ENCODE data around the gene PRSS8.
"Not testable (repeated sequence)": the region's sequence is repeated elsewhere in the genome, so short reads cannot be mapped to it uniquely, and the experiment has no call there.

The PRSS8 gene

GRCh38 chr16:31144418-31144817 lies 8.9 kb upstream of the PRSS8 start:
- not testable (repeated sequence) for DNase-seq (ENCODE audit: low read depth)

GRCh38 chr16:31143694-31144148 lies 8.2 kb upstream of the PRSS8 start:
- DNase-seq (ENCODE audit: low read depth) = no peak

DNA sequence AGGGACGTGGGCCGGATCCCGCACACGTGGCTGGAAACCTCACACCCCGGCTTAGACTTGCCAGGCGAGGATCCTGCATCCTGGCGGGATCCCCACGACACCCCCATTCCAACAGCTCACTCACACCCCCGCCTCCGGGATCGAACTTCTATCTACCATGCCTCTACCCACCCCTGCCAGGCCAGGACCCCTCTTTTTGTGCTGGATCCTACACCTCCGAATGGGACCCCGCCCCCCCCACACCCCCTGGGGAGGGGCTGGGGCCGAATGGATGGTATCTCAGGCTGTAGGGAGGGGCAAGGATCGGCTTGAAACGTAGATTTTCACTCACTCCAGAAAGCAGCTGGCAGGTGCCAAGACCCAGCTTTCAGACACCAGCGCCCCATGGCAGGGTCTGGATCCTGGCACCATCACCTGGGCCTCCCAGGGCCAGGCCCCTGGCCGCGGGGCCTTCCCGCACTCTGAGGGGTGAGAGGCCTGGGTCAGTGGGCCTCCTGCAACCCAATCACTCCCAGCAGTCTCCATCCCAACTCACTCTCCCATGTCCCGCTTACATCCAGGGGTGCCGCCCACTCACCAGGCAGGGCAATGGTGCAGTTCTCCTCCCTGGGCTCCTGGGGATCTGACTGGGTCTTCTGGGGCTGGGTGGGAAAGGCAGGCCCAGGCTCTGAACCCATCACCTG lies 7.6 kb upstream of the PRSS8 start:
- DNase-seq (ENCODE audit: low read depth) = no peak

DNA sequence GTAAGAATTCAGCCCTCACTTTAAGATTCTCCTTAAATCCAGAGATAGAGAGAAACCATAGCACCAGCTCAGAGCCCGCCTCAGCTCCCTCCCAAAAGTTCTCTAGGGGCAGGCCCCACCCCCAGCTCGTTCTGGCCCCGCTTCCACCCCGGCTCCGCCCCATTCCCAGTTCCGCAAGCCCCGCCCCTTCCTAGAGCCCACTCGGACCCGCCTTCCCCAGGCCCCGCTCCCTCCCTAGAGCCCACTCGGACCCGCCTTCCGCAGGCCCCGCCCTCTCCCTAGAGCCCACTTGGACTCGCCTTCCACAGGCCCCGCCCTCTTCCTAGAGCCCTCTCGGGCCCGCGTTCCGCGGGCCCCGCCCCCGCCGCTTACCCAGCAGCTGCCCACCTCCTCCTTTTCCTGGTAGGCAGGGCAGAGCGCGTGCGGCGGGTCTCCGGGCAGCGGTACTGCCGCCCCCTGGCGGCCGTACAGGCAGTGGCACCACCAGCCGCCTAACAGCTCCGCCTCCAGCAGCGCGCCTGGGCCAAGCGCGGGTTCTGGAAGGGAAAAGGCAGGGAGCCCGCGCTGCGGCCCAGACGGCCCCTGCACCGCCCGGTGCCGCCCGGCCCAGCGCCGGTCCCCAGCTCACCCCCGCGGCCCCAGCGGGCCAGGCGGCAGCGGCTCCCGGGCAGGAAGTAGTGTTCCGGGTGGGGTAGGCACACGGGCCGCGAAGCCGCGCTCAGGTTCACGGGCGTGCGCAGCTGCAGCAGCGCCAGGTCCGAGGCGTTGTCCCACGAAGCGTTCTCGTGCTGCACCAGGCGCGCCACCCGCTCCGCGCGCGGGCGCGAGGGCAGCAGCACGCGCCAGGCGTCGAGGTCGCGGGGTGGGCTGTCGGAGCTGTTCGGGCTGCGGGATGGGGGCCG lies 6.8 kb upstream of the PRSS8 start:
- peak; percentile 99 for DNase-seq (ENCODE audit: low read depth)

DNA sequence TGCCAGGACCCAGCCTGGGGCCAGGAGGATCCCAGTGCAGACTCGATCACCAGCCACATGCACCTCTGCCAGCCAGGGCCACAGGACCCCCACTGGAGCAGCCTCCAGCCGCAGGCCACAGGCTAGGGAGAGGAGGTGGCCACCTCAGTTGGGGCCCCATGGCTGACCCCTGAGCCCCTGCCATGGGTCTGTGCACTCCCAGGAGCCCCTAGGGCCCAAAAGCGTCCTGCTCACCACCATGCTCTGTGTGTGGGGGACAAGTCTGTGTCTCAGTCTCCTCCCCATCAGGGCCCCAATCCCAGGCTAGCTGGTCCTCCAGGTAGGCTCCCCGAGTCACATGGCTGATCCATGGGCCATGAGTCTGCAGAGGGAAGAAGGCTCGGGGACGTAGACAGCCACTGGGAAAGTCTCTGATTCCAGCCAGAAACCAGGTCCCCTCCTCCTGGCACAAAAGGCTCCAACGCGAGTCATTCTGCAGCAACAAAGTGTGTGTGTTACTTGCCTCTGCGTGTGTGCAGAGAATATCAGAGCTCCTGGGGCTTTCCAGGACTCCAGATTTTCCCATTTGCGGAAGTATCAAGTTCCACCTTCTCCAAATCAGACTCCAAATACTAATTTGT lies 6.1 kb upstream of the PRSS8 start:
- no peak for DNase-seq (ENCODE audit: low read depth)

- not testable (repeated sequence) for DNase-seq (ENCODE audit: low read depth)
Observed at GRCh38 chr16:31141071-31141469, 5.5 kb upstream of the PRSS8 start.

GRCh38 chr16:31138621-31139578 lies 3.4 kb upstream of the PRSS8 start:
- DNase-seq (ENCODE audit: low read depth) = no peak

- not testable (repeated sequence) for DNase-seq (ENCODE audit: low read depth)
Observed at GRCh38 chr16:31136822-31137499, 1.4 kb upstream of the PRSS8 start.

GRCh38 chr16:31136287-31136662 lies 748 bp upstream of the PRSS8 start:
- DNase-seq (ENCODE audit: low read depth) = no peak

DNA sequence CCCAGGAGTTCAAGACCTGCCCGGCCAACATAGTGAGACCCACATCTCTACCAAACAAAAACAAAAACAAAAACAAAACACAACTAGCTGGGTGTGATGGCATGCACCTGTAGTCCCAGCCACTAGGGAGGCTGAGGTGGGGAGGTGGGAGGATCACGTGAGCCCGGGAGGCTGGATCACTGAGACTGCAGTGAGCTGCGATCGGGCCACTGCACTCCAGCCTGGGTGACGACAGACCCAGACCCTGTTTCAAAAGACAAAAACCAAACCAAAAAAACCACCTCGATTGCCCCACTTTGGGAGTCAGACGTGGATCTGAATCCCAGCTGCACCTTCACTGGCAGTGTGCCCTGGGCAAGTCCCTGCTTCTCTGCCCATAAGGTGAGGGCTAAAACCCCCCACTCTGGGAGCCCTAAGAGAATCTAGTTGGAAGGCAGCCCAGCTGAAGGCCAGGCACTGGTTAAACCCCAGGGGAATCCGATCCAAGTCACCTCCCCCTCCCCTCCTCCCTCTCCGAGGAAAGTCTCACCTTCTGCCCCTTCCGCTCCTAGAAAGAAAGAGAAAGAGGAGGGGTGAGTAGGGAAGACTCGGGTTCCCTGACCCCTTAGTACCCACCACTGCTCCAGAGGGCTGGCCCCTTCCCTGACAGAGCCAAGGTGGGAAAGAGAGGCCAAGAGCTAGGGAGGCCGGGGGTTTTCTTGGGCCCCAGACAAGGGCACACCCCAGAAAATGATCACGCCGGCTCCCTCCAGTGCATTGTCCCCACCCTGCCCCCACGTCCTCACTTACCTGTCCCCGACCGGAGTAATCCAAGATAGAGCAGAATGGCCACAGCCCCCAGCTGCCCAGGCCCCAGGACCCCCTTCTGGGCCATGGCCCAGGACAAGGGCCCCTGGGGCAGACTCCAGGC lies 647 bp downstream of the PRSS8 start:
- DNase-seq (ENCODE audit: low read depth) = no peak

- DNase-seq (ENCODE audit: low read depth) = no peak
Observed at GRCh38 chr16:31134091-31134571, 1.4 kb downstream of the PRSS8 start.

DNA sequence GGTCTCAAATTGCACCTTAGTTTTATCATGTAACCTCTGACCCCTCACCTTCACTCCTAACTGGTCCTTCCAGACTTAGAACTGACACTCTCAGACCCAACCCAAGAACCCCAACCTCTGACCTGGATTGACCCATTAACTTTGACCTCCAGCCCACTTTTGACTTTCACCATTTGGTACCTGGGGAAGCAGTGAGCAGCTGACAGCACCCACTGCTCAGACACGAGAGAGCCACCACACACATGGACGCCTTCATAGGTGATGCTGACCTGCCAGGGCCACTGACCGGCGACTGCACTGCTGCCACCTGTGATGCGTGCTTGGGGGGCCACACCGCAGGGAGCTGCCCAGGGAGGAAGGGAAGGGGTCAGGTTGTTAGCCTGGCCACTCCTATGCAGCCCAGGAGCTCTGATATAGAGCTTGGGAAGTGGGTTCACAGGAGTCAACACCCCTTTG lies 2.5 kb downstream of the PRSS8 start:
- no peak for DNase-seq (ENCODE audit: low read depth)

GRCh38 chr16:31132303-31132979 lies 3.1 kb downstream of the PRSS8 start:
- no peak for DNase-seq (ENCODE audit: low read depth)

GRCh38 chr16:31131841-31132271 lies 3.7 kb downstream of the PRSS8 start:
- DNase-seq (ENCODE audit: low read depth) = no peak

DNA sequence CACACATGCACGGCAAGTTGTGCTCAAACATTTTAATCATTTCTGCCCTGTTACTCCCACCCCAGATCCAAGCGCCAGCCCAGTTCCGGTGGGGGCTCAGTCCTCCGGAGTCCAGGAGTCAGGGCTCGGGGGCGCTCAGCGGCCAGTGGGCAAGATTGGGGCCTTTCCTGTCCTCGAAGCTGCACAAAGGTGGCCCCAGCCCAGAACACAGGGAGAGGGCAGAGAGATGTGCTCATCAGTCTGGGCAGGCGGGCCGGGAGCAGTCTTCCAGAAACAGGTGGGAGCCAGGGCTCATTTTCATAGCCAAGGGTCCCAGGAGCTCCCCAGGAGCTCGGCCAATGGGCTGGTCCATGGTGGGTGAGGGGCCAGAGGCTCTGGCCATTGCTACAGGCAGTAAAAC lies 4.1 kb downstream of the PRSS8 start:
- no peak for DNase-seq (ENCODE audit: low read depth)

DNA sequence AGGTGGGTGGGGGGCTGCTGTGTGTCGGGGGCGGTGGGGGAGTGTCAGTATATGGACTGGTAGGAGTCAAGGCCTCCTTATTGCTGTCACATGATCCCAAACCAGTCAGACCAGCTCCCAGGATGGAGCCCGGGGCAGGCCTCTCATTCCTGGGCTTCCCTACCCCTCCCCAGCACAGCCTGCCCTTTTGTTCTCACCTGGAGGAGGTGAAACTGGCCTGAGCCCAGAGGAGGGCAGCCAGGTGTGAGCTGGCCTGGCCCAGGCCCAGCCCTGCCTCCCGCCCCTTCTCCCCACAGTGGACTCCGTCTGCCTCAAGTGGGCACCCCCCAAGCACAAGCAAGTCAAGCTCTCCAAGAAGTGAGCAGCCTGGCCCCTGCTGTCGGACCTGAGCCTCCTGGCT lies 4.6 kb downstream of the PRSS8 start:
- DNase-seq (ENCODE audit: low read depth) = no peak

DNA sequence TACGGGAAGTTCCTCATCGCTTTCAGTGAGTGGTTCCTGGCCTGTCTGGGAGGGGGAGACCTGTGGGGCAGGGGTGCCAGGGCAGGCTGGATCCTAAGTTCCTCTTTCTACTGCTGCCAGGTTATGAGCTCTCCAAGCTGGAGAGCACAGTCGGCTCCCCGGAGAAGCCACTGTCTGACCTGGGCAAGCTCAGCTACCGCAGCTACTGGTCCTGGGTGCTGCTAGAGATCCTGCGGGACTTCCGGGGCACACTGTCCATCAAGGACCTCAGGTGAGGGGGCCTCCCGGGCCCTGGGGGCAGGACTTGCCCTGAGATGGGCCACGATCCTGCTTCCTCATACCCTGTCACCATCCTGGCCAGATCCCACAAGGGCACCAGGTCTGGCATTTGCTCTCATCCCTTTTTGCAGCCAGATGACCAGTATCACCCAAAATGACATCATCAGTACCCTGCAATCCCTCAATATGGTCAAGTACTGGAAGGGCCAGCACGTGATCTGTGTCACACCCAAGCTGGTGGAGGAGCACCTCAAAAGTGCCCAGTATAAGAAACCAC lies 5.1 kb downstream of the PRSS8 start:
- DNase-seq (ENCODE audit: low read depth) = no peak

GRCh38 chr16:31129568-31130335 lies 5.8 kb downstream of the PRSS8 start:
- no peak for DNase-seq (ENCODE audit: low read depth)
